Mucosa of rectum (tissue), 2 donors: ENCODE data around the gene NPIPB8.
"Not testable (repeated sequence)": the region's sequence is repeated elsewhere in the genome, so short reads cannot be mapped to it uniquely, and the experiment has no call there.

Experiments used
- H3K27ac ChIP-seq, 2 donors: one replicate each; pipeline ENCODE4 v1.7.0; 2013; ENCODE audit warnings: inconsistent platforms in 2 of 2, low read depth in 2 of 2, low read length in 2 of 2
- H3K27me3 ChIP-seq, 2 donors: one replicate each; pipeline ENCODE4 v1.7.0; 2013; ENCODE audit warnings: low read length in 2 of 2; ENCODE audit not compliant: control insufficient read depth in 2 of 2, insufficient read depth in 2 of 2
- H3K36me3 ChIP-seq, 2 donors: one replicate each; pipeline ENCODE4 v1.7.0; 2013; ENCODE audit warnings: low read length in 2 of 2; ENCODE audit not compliant: control insufficient read depth in 2 of 2, insufficient read depth in 2 of 2
- H3K4me1 ChIP-seq, 2 donors: one replicate each; pipeline ENCODE4 v1.7.0; 2013; ENCODE audit warnings: low read length in 2 of 2, mild to moderate bottlenecking in 1 of 2; ENCODE audit not compliant: control insufficient read depth in 2 of 2, insufficient read depth in 2 of 2
- H3K4me3 ChIP-seq, 2 donors: one replicate each; pipeline ENCODE4 v1.7.0; 2013; ENCODE audit warnings: low read length in 2 of 2
- H3K9ac ChIP-seq, 2 donors: one replicate each; pipeline ENCODE4 v1.7.0; 2013; ENCODE audit warnings: low read length in 2 of 2, low read depth in 1 of 2, mild to moderate bottlenecking in 1 of 2
- H3K9me3 ChIP-seq, 2 donors: one replicate each; pipeline ENCODE4 v1.7.0; 2013; ENCODE audit warnings: low read length in 2 of 2; ENCODE audit not compliant: control insufficient read depth in 2 of 2
- donor health status: healthy.
- donor health status: Normal muscosa, but diverticular disease.

NPIPB8 gene

DNA sequence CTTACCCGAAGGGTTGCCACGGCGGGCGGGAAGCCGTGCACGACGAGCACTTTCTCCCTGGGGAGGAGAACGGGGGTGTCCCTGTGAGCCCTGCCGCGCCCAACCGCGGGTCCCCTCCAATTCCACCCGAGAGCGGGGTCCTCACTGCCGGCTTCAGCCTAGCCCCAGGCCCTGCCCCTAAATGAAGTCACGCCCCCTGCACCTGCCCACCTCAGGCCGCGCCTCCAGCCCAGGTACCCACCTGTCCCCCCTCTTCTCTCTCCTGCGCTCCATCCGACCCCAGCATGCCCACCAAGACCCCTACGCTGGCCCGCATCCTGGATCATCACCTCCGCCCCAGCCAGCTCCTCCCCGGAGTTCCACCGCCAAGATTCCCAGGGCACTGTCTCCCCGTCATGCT, 24.0 kb upstream of the NPIPB8 start:
- not testable (repeated sequence) for H3K27me3 ChIP-seq, H3K9me3 ChIP-seq, H3K27ac ChIP-seq, H3K4me3 ChIP-seq, H3K9ac ChIP-seq, H3K36me3 ChIP-seq
- H3K4me1 ChIP-seq, result peaks cover 8 to 14% of the 10 kb centered on the region in 2 donors

DNA sequence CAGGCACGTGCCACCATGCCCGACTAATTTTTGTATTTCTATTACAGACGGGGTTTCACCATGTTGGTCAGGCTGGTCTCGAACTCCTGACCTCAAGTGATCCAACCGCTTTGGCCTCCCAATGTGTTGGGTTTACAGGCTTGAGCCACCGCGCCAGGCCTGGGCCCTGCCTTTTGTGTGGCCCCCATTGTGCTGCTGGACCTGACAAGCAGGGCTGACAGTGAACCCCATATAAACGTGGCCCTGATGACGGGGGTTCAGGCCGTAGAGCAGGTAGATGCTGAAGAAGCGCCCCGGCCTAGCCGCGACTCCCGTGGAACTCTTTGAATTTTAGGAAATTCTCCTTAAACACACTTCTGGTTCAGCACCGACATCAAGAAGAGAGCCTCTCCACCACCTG, 23.3 kb upstream of the NPIPB8 start:
- not testable (repeated sequence) for H3K36me3 ChIP-seq, H3K9ac ChIP-seq
- H3K4me1 ChIP-seq, result peaks cover 8 to 11% of the 10 kb centered on the region in 2 donors

DNA sequence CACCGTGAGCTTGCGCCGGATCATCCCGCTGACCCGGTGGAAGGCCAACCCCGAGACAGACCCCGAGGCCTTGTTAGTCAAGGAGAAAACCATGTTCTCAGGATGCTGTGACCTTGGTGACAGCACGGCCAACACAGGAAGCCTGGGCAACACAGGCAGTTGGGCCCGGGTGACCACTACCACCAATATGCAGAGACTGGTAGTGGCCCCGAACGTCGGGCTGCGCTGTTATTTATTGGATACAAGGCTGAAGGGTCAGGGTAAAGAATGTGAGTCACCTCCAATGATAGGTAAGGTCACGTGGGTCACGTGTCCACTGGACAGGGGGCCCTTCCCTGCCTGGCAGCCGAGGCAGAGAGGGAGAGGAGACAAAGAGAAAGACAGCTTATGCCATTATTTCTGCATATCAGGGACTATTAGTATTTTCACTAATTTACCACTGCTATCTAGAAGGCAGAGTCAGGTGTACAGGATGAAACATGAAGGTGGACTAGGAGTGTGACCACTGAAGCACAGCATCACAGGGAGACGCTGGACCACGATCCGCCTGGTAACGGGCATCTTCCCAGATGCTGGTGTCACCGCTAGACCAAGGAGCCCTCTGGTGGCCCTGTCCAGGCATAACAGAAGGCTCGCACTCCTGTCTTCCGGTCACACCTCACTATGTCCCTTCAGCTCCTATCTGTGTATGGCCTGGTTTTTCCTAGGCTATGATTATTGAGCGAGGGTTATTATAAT, 22.2 kb upstream of the NPIPB8 start:
- not testable (repeated sequence) for H3K36me3 ChIP-seq, H3K27me3 ChIP-seq, H3K9ac ChIP-seq, H3K9me3 ChIP-seq, H3K27ac ChIP-seq, H3K4me3 ChIP-seq, H3K4me1 ChIP-seq

More for the DNA sequence above, 23.3 kb upstream of the NPIPB8 start:
- not testable (repeated sequence) for H3K4me3 ChIP-seq, H3K27me3 ChIP-seq, H3K27ac ChIP-seq, H3K9me3 ChIP-seq

DNA sequence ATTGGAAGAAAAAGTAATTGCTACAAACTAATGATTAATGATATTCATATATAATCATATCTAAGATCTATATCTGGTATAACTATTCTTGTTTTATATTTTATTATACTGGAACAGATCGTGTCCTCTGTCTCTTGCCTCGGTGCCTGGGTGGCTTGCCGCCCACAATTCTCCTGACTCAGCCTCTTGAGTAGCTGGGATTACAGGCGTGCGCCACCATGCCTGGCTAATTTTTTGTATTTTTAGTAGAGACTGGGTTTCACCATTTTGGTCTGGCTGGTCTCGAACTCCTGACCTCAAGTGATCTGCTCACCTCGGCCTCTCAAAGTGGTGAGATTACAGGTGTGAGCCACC, 21.7 kb upstream of the NPIPB8 start:
- not testable (repeated sequence) for H3K9me3 ChIP-seq, H3K4me3 ChIP-seq, H3K4me1 ChIP-seq, H3K9ac ChIP-seq, H3K36me3 ChIP-seq, H3K27ac ChIP-seq, H3K27me3 ChIP-seq

DNA sequence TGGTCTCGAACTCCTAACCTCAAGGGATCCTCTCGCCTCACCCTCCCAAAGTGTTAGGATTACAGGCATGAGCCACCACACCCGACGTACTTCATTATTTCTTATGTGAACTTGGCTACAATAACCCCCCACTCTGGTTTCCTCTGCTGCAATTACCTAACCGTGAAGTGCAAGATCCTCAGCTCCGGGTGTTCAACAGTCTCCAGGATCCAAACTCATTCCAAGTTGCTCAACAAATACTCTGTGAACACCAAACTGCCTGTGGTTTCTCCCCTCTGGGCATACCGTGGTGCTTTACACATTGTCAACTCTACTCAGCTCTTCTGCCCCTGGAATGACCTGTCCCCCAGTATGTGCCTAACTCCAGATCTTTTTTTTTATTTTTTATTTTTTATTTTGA, 21.2 kb upstream of the NPIPB8 start:
- H3K9ac ChIP-seq, result no peak overlapping the region
- no peaks in the 10 kb centered on the region for H3K27me3 ChIP-seq
- no peak overlapping the region for H3K4me3 ChIP-seq
- no peaks in the 10 kb centered on the region for H3K9me3 ChIP-seq
- no peaks in the 10 kb centered on the region for H3K36me3 ChIP-seq
- H3K27ac ChIP-seq, result no peak overlapping the region
- H3K4me1 ChIP-seq, result peaks cover 0 to 2% of the 10 kb centered on the region in 2 donors

DNA sequence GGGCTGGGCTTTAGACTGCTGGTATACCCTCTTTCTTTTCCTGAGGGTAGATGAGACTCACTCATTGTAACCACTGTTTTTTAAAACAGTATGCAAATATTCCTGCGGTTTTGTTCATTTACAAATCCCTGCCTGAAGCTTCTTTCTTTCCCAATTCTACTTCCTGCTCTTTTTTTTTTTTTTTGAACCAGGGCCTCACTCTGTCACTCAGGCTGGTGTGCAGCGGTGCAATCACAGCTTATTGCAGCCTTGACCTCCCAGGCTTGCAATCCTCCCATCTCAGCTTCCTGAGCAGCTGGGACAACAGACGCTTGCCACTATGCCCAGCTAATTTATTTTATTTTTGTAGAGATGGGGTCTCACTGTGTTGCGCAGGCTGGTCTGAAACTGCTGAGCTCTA, 20.0 kb upstream of the NPIPB8 start:
- Histone ChIP-seq H3K27me3 (no peaks in the 10 kb centered on the region), H3K36me3 (no peaks in the 10 kb centered on the region), H3K4me1 (peaks cover 0 to 2% of the 10 kb centered on the region in 2 donors), H3K4me3 (no peak overlapping the region), H3K27ac (no peak overlapping the region), H3K9ac (no peak overlapping the region), H3K9me3 (no peaks in the 10 kb centered on the region)

DNA sequence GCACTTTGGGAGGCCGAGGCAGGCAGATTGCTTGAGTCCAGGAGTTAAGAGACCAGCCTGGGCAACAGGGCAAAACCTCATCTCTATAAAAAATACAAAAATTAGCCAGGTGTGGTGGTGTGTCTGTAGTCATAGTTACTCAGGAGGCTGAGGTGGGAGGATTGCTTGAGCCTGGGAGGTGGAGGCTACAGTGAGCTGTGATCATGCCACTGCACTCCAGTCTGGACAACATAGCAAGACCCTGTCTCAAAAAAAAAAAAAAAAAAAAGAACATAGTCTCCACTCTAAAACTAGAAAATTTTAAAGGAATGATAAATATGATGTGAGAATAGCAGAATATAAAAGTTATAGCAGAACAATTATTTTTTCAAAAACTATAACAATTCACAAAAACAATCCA, 17.5 kb upstream of the NPIPB8 start:
- not testable (repeated sequence) for H3K9ac ChIP-seq, H3K27me3 ChIP-seq, H3K4me3 ChIP-seq, H3K36me3 ChIP-seq, H3K9me3 ChIP-seq, H3K4me1 ChIP-seq, H3K27ac ChIP-seq

DNA sequence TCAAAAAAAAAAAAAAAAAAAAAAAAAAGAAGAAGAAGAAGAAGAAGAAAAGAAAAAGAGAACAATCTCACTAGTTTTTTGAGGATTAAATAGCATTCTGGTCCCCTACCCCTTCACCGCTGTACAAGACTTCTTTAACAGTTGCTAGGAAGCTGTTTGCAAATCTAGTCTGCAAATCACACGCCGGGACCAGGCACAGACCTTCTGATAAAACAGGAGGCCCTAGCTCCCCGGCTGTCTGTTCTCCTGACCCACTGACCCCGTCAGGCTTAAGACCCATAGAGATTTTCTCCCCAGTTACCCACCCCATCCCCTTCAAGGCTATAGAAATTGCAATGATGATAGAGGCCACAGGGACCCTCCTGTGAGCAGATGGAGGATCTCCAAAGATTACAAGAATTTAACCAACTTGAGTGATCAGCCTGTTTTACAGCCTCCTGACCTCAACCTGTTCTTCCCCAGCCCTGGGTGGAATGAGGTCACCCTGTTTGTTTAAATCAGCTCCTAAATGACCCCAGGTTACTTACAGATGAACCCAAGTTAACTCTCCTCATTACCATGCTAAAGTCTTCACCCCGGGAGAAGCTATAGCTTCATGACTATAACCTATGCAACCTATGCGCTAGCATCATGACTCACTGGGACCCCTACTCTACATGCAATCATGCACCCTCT, 16.2 kb upstream of the NPIPB8 start:
- Histone ChIP-seq H3K9ac (no peak overlapping the region), H3K36me3 (no peaks in the 10 kb centered on the region), H3K4me1 (peaks cover 2% of the 10 kb centered on the region in 2 donors), H3K27me3 (no peaks in the 10 kb centered on the region), H3K9me3 (no peaks in the 10 kb centered on the region), H3K4me3 (no peak overlapping the region), H3K27ac (no peak overlapping the region)

DNA sequence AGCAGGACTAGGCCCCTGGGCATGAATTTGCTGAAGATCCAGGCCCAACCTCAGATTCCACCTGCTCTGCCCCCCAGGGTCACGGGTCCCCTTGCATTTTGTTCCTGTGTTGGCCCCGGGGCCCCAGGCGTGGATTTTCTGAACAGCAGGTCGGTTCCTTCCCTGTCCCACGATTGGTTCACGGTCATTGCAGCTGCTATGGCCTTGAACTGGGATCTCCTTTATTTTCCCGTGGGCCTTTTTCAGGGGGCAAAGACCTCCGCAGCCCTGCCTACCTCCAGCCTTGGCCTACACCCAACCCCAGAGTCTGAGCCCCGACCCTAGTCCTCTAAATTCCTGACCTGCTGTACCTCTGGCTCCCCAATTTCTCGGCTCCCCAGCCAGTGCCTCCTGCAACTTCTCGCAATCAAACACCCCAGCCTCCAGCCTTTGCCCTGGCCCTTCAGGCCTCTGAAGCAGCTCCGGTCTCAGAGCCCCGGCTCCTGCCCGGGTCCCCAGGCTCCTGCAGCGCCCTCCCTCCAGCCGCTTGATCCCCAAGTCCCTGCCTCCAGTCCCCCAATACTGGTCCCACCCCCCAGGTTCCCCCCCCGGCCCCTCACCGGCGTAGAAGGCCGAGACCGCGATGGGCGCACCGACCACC, 15.2 kb upstream of the NPIPB8 start:
- H3K27me3 ChIP-seq, H3K9me3 ChIP-seq, H3K4me1 ChIP-seq, H3K27ac ChIP-seq, H3K36me3 ChIP-seq: not testable (repeated sequence)
- peak overlapping the region; percentile 60 to 76 for H3K4me3 ChIP-seq
- H3K9ac ChIP-seq, result peak overlapping the region in 1 of 2 donors; percentile 61

DNA sequence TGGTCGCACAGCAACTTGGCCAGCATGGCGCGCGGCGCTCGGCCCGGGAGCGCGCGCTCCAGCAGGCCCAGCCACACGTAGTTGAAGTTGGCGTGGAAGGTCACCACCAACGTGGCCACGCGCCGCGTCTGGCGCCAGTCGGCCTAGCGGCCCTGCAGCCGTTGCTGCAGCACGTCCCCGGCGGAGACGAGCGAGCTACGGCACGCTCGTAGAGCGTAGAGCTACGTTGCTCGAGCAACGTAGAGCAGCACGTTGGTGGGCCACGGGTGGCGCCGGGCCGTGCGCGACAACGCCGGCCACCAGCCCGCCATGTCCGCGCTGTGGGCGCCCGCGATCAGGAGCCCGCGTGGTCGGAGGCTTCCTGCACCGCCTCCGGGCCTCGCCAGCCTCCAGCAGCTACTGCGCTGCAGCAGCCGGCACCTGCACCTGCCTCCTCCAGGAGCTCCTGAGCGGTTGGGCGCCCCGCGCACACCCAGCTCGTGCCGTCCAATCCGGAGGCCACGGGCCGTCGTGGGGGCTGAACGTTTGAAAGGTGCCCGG, 14.6 kb upstream of the NPIPB8 start:
- Histone ChIP-seq H3K36me3 (no peaks in the 10 kb centered on the region), H3K4me3 (peak overlapping the region; percentile 60 to 76), H3K9me3 (no peaks in the 10 kb centered on the region), H3K4me1 (peaks cover 2% of the 10 kb centered on the region in 2 donors), H3K27me3 (no peaks in the 10 kb centered on the region), H3K27ac (peak overlapping the region in 1 of 2 donors; percentile 32), H3K9ac (peak overlapping the region; percentile 24 to 61)
